GM18508 (cell line): Measurements from ENCODE around the gene ACKR3.

Source experiments
- ATAC-seq: cut with Tn5 transposase; IDR thresholded peaks from one replicate; pipeline ENCODE4 v1.9.1; 2021; ENCODE audit warnings: moderate number of reproducible peaks; ENCODE audit not compliant: insufficient read depth, unreplicated experiment

ACKR3 gene

DNA sequence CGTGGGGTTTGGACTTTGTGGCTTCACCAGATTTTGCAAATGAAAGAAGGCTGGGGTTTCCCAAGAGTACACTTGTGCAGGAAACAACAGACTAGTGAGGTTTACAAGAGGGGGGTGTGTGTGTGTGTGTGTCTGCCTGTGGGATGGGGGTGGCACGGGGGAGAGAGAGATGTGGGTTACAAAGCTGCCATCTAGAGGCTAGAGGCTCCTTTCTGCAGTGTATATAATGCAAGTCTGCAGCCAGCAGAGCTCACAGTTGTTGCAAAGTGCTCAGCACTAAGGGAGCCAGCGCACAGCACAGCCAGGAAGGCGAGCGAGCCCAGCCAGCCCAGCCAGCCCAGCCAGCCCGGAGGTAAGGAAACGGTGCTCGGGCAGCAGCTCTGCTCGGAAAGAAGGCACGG lies at the start of gene ACKR3:
Gene ACKR3, plus strand, starts transcription at position 253 of the 401 bp plus-strand sequence. CDS start 10,641 bp downstream, outside the sequence.
- peak; percentile 61 for ATAC-seq

DNA sequence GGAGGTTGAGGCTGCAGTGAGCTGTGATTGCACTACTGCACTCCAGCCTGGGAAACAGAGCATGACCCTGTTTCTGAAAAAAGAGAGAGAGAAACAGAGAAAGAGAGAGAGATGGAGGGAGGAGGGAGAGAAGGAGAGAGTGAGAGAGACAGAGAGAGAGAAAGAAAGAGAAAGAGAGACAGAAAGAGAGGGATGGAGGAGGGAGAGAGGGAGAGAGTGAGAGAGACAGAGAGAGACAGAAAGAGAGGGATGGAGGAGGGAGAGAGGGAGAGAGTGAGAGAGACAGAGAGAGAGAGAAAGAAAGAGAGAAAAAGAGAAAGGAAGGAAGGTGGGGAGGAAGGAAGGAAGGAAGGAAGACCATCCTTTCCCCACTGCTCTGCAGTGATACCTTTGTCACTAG lies 48.1 kb upstream of the ACKR3 start:
- no peak for ATAC-seq

DNA sequence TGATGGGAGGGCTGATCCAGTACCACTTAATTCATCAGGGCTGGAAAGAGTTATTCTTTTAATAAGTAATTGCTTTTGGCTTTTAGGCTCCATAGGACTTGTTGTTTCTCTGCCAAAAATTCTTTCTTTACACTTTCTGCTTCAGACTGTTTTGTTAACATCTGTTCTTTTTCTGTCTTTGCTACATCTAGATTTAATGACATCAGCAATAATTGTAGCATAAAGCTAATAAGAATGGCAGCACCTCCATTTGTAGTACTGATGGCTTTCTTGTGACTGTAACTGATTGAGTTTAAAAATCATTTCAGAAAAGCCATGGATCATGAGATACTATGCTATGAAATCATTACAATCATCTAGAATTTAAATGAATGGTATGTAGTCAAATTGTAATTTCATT lies 46.4 kb upstream of the ACKR3 start:
- ATAC-seq, result no peak

- no peak for ATAC-seq
These were observed 44.1 kb upstream of the ACKR3 start for GRCh38 chr2:236525411-236525997.

DNA sequence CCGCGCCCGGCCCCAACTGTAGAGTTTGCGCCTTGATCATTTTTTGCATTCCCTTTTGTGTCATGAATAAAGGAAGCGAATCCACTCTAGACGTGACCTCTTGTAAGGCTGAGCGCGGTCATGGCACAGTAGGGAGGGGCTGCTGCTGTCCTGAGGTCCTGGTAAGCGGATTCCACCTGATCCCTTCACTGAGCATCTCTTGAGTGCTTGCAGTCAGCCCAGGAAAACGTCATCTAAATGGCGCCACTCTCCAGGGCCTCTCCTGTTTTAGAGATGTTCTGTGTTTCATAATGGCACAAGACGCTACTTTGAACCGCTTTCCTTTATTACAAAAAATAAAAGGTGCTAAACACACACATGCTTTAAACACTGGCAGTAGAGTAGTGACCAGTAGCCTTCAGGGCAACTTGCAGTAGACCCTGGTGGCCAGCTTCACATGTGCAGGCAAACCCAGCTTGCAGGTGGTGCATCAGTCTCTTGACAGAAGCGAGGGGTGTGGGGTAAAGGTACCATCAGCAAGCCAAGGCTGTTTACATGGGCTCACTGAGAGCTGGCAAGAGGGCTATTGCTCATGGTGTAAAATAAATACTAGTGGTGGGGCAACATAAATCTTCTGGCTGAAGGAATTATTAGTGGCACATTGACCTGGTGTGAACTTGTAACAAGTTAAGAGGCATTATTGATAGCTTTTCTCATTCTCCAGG lies 43.0 kb upstream of the ACKR3 start:
- ATAC-seq, result no peak

DNA sequence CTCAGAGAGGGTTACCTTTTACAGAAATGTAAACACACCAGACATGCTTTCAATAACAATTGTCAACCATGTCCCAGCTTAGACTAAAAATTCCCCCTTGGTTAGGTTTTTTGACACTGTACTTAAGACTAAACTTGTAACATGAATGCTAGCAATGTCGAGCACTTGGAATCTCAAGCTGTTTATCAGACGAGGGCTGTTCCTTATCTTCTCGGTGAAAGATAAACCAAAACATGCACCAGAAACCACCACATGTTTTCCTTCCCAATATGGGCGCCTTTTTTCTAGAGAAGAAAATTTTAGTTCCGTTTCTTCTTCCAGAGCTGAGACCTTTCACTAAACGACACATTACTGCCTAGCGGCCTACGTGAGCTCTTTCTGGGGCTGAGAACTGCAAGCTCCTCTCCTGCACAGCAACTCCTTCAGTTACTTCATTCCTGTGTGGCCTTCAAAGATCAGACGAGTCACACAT lies 42.4 kb upstream of the ACKR3 start:
- ATAC-seq, result no peak

DNA sequence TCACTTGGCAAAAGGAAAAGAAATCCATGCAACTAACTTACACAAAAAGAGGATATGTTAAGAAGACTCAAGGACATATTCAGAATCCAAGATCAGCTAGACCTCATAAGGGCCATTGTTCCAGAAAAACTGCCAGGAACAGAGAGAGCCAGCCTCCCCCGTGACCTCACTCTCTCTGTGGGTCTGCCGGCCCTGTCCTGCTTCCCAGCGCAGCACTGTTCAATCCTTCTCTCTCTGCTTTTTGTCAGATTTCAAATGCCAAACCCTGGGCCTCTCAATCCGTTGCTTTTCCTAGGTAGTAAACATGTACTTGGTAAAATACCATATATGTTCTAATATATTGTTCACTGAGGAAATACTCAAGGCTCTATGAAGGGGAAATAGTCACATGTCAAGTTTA lies 40.0 kb upstream of the ACKR3 start:
- ATAC-seq, result no peak

GRCh38 chr2:236530512-236530911 lies 39.1 kb upstream of the ACKR3 start:
- no peak for ATAC-seq

DNA sequence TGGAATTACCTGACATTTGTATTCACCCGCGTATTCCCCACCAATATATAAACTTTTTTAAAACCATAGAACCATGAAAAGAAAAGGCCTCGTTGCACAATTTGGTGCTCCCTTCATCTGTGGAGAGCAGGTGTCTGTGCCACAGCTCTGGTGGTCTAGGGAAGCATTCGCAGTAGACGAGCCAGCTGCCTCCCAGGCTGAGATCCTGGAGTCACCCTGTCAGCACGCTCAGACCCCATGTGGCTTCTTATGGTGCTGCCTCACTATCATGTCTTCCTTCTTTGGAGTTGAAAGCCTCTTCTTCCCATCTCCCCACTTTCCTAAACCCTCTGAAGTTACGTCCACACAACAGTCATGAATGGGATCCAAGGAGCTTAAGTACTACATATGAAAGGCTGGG lies 38.4 kb upstream of the ACKR3 start:
- no peak for ATAC-seq

DNA sequence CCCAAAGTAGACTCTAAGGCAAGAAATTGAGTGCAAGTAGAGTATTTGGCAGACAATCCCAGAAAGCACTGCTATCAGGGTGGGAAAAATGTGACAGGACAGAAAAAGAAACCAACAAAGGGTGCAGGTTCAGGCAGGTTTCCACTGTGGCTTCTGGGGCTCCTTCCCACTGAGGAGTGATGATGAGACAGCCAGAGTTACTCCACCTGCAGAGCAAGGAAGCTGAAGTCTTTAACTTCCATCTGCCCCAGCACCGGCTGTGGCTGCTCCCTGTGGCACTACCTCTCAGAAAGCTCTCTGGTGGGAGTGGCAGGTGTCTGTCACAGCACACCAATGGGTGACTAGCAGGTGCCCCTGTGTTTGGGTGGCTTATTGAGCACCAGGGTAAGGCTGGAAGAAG lies 37.6 kb upstream of the ACKR3 start:
- ATAC-seq, result no peak

DNA sequence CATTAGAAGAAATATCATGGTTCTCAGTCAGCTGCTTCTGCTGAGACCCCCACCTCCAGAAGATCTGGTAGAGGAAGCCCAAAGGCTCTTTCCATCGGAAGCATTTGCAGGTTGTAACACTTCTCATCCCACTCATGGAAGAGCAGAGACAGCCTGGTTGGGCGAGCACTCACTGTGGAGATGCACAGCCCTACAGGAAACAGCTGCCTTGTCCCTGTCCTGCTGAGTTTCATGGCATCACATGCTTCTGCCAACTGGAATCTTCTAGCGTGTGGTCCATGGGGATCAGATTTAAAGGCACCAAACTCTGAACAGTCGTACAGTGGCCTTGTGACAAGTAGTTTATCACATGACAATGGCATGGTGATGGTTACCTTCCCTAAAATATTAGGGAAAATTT lies 36.3 kb upstream of the ACKR3 start:
- no peak for ATAC-seq

DNA sequence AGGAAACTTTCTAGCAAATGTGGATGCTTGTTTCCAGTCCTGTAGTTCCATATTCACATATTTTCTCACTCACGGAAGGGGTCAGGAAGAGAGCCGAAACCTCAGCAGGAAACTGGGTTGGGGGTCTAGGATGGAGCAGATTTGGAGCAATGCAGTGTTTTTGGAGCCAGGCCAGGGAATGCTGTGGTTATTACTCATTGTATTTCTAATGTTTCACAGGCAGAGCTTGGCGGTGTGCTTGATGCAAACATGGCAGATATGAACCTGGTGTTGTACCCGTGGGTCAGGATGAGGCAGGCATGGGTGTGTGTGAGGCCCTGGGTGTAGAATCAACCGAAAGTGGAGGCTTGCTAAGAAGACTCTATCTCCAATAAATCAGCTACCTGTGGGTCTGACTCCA lies 34.6 kb upstream of the ACKR3 start:
- no peak for ATAC-seq

DNA sequence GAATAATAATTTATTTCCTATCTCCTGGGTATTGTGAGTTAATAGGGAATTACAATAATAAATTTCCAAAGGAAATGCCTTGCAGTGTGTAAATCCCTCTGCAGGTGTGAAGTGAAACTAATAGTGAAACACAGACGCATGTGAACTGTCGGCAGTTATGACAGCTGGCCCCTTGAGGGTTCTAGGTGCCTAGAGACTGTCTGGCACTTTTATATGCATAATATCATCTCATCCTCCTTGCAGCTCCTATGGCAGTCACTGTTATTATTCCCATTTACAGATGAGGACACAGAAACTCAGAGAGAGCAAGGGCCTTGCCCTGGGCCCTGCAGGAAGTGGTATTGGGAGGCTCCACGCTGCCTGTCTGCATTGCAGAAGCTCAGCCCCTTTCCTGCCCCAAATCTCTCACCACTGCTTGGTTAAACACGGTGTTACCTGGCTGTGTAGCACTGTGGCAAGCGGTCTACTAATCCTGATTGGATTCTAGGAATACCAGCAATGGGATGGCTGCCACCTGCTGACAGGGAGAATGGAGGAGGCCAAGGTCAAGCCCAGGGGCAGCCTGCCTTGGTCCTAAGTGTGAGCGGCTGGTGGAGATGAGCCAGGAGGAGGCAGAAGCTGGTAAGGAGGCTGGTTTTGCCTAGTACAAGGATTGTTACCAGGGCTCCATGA lies 32.8 kb upstream of the ACKR3 start:
- no peak for ATAC-seq

DNA sequence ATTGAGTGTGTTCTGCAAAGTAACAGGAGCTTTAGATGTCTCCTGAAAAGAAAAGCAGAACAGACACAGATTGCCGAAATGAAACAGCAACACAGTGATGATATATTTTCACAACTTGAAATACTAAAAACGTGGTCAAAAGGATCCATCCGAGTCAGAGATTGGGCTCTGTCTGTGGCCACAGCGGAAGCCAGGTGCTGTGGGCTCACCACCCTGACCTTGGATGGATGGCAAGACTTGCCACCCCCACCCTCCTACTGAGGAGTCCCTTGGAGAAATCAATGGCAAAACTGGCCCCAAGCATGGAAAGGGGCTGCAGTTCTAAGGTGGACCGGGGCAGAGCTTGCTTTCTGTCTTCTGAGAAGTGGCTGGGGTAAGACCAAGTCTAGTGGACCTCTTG lies 31.4 kb upstream of the ACKR3 start:
- no peak for ATAC-seq

DNA sequence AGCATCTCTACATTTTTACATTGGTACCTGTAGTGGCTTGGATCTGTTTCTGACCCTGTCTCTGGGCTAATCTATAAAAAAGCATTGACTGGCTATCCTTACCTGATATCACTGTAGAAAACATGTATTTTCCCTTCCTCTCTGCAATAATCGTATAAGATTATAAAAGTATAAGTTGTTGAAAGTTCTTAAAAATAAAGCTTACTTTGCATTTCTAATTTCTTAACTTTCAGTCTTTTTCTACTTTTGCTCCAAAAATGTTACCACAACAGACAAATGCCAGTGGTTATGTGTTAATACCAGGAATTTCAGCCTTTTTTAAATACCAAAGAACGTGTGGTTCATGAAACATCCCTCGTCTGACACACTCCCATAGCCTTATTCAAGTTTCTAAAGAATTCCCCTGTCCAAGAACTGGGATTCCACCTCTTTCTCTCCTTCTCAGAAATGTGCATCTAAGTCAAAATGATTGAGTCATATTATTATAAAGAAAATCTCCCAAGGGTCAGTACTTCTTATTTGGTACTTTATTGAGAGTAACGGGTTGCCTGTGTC lies 28.5 kb upstream of the ACKR3 start:
- no peak for ATAC-seq

DNA sequence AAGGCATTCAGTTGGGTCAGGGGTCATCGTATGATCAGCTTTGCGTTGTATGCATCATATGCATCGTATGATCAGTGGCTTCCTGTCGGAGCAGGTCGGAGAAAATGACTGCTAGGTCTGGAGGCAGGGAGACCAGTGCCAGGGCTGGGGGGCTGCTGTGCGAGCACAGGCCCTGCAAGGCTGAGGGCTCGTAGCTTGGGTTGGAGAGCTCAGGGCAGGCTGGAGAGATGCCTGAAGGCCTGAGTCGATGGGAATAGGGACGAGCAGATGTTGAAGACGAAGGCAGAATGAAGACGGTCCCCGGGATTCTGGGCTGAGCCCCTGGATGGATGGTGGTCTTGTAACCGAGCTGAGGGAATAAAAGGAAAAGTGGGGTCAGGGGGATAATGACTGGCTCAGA lies 25.3 kb upstream of the ACKR3 start:
- ATAC-seq, result no peak

DNA sequence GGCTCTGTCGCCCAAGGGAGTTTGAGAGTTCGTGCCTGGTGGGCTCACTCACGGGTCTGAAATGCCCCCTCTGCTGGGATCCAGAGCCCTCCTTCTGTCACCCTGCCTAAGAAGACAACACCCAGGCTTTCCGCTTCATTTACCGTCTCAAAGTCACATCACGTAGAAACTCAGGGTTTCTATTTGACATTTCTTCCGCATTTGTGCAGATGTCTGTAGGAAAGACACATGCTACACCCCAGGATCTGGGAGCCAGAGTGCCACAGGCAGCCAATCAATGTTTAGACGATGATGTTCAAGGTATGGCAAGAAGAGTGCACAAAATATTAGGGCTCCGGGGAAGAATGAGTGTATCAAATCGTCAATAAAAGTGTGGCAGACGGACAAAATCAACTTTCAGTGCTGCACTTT lies 24.4 kb upstream of the ACKR3 start:
- ATAC-seq, result peak; percentile 43

- peak; percentile 40 for ATAC-seq
These were observed 23.7 kb upstream of the ACKR3 start for GRCh38 chr2:236545814-236546480.

- no peak for ATAC-seq
These were observed 23.0 kb upstream of the ACKR3 start for GRCh38 chr2:236546561-236547002.

- no peak for ATAC-seq
These were observed 21.9 kb upstream of the ACKR3 start for GRCh38 chr2:236547725-236548124.
